ENCODE results near the gene TIMELESS. TPM values are rescaled to one million over a fixed set of nuclear protein-coding genes. Genes with fewer than 3 reads are reported as not detected.

The TIMELESS gene
- total RNA-seq, 3 donors from 2014 or later = 4.5 to 7.2 (median 6.7) TPM

GRCh38 chr12:56382611-56383010 lies 66.6 kb downstream of the TIMELESS start:
- no peak overlapping the region for H3K4me3 ChIP-seq
- no peak for DNase-seq (ENCODE audit: low spot score in 2 of 2)
- intact Hi-C loops (cut with DNase I; ENCODE audit: low total_unique reads) = no loop called here

GRCh38 chr12:56377989-56378316 lies 71.3 kb downstream of the TIMELESS start:
- H3K27ac ChIP-seq = no peak overlapping the region
- intact Hi-C loops (cut with DNase I; ENCODE audit: low total_unique reads) = no loop called here
- H3K27me3 ChIP-seq = no peaks in the 10 kb centered on the region
- no peak for TF ChIP-seq CTCF (IDR thresholded peaks at IDR 0.05)
- no peak for TF ChIP-seq POLR2A (IDR thresholded peaks at IDR 0.05)
- no peak for TF ChIP-seq POLR2AphosphoS5 (IDR thresholded peaks at IDR 0.05)
- H3K36me3 ChIP-seq = no peaks in the 10 kb centered on the region
- H3K4me1 ChIP-seq = no peaks in the 10 kb centered on the region
- no peak for DNase-seq (ENCODE audit: low spot score in 2 of 2)
- no peak overlapping the region for H3K4me3 ChIP-seq
- peaks cover 0 to 6% of the 10 kb centered on the region in 2 donors for H3K9me3 ChIP-seq

More at GRCh38 chr12:56382611-56383010, 66.6 kb downstream of the TIMELESS start:
- TF ChIP-seq POLR2A (IDR thresholded peaks at IDR 0.05) (no peak), POLR2AphosphoS5 (IDR thresholded peaks at IDR 0.05) (no peak), CTCF (IDR thresholded peaks at IDR 0.05) (no peak)
- H3K9me3 ChIP-seq = no peaks in the 10 kb centered on the region
- no peaks in the 10 kb centered on the region for H3K27me3 ChIP-seq
- H3K36me3 ChIP-seq = no peaks in the 10 kb centered on the region
- no peaks in the 10 kb centered on the region for H3K4me1 ChIP-seq
- H3K27ac ChIP-seq = no peak overlapping the region

GRCh38 chr12:56377310-56377988 lies 71.8 kb downstream of the TIMELESS start:
- no peak overlapping the region for H3K27ac ChIP-seq
- H3K9me3 ChIP-seq = peaks cover 0 to 6% of the 10 kb centered on the region in 2 donors
- H3K4me1 ChIP-seq = no peaks in the 10 kb centered on the region
- no peaks in the 10 kb centered on the region for H3K36me3 ChIP-seq
- TF ChIP-seq POLR2AphosphoS5 (IDR thresholded peaks at IDR 0.05) = no peak
- no peak for TF ChIP-seq POLR2A (IDR thresholded peaks at IDR 0.05)
- no peak for TF ChIP-seq CTCF (IDR thresholded peaks at IDR 0.05)
- DNase-seq (ENCODE audit: low spot score in 2 of 2) = no peak
- intact Hi-C loops (cut with DNase I; ENCODE audit: low total_unique reads) = no loop called here
- H3K4me3 ChIP-seq = no peak overlapping the region
- no peaks in the 10 kb centered on the region for H3K27me3 ChIP-seq

- no peaks in the 10 kb centered on the region for H3K36me3 ChIP-seq
- peaks cover 0 to 6% of the 10 kb centered on the region in 2 donors for H3K9me3 ChIP-seq
- no peak overlapping the region for H3K4me3 ChIP-seq
- TF ChIP-seq POLR2A (IDR thresholded peaks at IDR 0.05) (no peak), POLR2AphosphoS5 (IDR thresholded peaks at IDR 0.05) (no peak), CTCF (IDR thresholded peaks at IDR 0.05) (no peak)
- DNase-seq (ENCODE audit: low spot score in 2 of 2) = no peak
- H3K27ac ChIP-seq = no peak overlapping the region
- H3K4me1 ChIP-seq = no peaks in the 10 kb centered on the region
- intact Hi-C loops (cut with DNase I; ENCODE audit: low total_unique reads) = no loop called here
- no peaks in the 10 kb centered on the region for H3K27me3 ChIP-seq
Measured at GRCh38 chr12:56375598-56376434, 73.4 kb downstream of the TIMELESS start.
